ENCODE data around the gene TMUB1. TPM values are rescaled to one million over a fixed set of nuclear protein-coding genes. Genes with fewer than 3 reads are reported as not detected.

Gene TMUB1
- total RNA-seq, 1 donor from 2014 or later = 40.8 TPM

DNA sequence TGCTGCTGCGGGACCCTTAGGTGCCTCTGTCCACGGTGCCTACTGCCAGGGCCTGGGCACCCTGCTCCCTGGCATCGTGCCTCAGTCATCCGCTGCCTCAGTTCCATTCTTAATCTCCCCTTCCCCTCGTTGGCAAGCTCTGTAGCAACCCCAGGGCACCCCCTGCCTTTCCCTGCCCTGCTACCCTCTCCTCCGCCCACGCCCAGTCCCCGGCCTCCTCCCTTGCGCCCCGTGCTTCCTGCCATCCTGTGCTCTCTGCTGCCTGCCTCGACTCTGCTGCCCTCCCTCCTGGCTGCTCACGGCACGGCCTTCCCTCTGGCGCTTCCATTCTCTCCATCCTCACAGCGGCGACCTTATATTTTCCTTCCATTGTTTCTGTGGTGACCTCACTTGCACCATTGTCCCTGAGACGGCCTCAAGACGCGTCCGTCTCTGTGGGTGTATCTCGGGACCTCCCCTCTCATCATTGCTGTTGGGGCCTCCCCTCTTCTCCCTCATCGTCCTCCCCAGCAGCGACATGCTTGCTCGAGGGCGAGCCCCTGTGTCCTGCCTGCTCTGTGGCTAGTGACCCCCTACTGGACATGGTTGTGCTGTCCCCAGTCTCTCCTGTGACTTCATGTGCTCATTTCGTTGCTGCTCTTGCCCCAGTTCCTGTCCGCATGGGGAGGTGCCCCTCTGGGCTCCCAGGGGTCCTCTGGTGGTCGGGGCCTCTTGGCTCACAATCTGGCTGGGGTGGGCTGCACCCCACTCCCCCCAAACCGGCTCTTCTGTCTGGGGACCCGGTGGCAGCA, 38.3 kb upstream of the TMUB1 start:
- H3K27ac Mint-ChIP-seq (ENCODE audit: unreplicated experiment) = no peak overlapping the region
- peak overlapping the region; percentile 83 for H3K4me3 Mint-ChIP-seq (ENCODE audit: unreplicated experiment)
- no peak for DNase-seq (ENCODE audit: low spot score)
- H3K4me1 Mint-ChIP-seq (ENCODE audit: unreplicated experiment) = peaks cover 18% of the 10 kb centered on the region
- TF ChIP-seq, protein P1, sequence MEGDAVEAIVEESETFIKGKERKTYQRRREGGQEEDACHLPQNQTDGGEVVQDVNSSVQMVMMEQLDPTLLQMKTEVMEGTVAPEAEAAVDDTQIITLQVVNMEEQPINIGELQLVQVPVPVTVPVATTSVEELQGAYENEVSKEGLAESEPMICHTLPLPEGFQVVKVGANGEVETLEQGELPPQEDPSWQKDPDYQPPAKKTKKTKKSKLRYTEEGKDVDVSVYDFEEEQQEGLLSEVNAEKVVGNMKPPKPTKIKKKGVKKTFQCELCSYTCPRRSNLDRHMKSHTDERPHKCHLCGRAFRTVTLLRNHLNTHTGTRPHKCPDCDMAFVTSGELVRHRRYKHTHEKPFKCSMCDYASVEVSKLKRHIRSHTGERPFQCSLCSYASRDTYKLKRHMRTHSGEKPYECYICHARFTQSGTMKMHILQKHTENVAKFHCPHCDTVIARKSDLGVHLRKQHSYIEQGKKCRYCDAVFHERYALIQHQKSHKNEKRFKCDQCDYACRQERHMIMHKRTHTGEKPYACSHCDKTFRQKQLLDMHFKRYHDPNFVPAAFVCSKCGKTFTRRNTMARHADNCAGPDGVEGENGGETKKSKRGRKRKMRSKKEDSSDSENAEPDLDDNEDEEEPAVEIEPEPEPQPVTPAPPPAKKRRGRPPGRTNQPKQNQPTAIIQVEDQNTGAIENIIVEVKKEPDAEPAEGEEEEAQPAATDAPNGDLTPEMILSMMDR (IDR thresholded peaks at IDR 0.05; ENCODE audit: unreplicated experiment) = no peak
- no peaks in the 10 kb centered on the region for H3K9me3 Mint-ChIP-seq (ENCODE audit: unreplicated experiment)
- peaks cover 27% of the 10 kb centered on the region for H3K27me3 Mint-ChIP-seq (ENCODE audit: unreplicated experiment)
- peaks cover 52% of the 10 kb centered on the region for H3K36me3 Mint-ChIP-seq (ENCODE audit: low read depth, unreplicated experiment)

- Mint-ChIP-seq H3K36me3 (ENCODE audit: low read depth, unreplicated experiment) (peaks cover 52% of the 10 kb centered on the region), H3K27ac (ENCODE audit: unreplicated experiment) (no peak overlapping the region), H3K27me3 (ENCODE audit: unreplicated experiment) (peaks cover 27% of the 10 kb centered on the region), H3K4me3 (ENCODE audit: unreplicated experiment) (peak overlapping the region; percentile 62), H3K9me3 (ENCODE audit: unreplicated experiment) (no peaks in the 10 kb centered on the region), H3K4me1 (ENCODE audit: unreplicated experiment) (peaks cover 19% of the 10 kb centered on the region)
- DNase-seq (ENCODE audit: low spot score) = no peak
- TF ChIP-seq, protein P1 (IDR thresholded peaks at IDR 0.05; ENCODE audit: unreplicated experiment) = no peak
Observed at GRCh38 chr7:151120896-151121295, 37.6 kb upstream of the TMUB1 start.

- TF ChIP-seq, protein P1 (IDR thresholded peaks at IDR 0.05; ENCODE audit: unreplicated experiment) = no peak
- H3K4me1 Mint-ChIP-seq (ENCODE audit: unreplicated experiment) = peaks cover 20% of the 10 kb centered on the region
- H3K27me3 Mint-ChIP-seq (ENCODE audit: unreplicated experiment) = peaks cover 30% of the 10 kb centered on the region
- no peak overlapping the region for H3K27ac Mint-ChIP-seq (ENCODE audit: unreplicated experiment)
- peaks cover 50% of the 10 kb centered on the region for H3K36me3 Mint-ChIP-seq (ENCODE audit: low read depth, unreplicated experiment)
- DNase-seq (ENCODE audit: low spot score) = no peak
- no peaks in the 10 kb centered on the region for H3K9me3 Mint-ChIP-seq (ENCODE audit: unreplicated experiment)
- H3K4me3 Mint-ChIP-seq (ENCODE audit: unreplicated experiment) = no peak overlapping the region
Observed at GRCh38 chr7:151119902-151120301, 36.6 kb upstream of the TMUB1 start.

GRCh38 chr7:151119055-151119415, 35.7 kb upstream of the TMUB1 start:
- peaks cover 41% of the 10 kb centered on the region for H3K36me3 Mint-ChIP-seq (ENCODE audit: low read depth, unreplicated experiment)
- TF ChIP-seq, protein P1 (IDR thresholded peaks at IDR 0.05; ENCODE audit: unreplicated experiment) = no peak
- H3K27ac Mint-ChIP-seq (ENCODE audit: unreplicated experiment) = no peak overlapping the region
- H3K9me3 Mint-ChIP-seq (ENCODE audit: unreplicated experiment) = no peaks in the 10 kb centered on the region
- DNase-seq (ENCODE audit: low spot score) = no peak
- peaks cover 15% of the 10 kb centered on the region for H3K4me1 Mint-ChIP-seq (ENCODE audit: unreplicated experiment)
- peak overlapping the region; percentile 56 for H3K4me3 Mint-ChIP-seq (ENCODE audit: unreplicated experiment)
- peaks cover 23% of the 10 kb centered on the region for H3K27me3 Mint-ChIP-seq (ENCODE audit: unreplicated experiment)

Data from endothelial cell (in vitro differentiated cells).